ENCODE measurements around the gene CEP126.

GRCh38 chr11:101880222-101880621 lies 34.6 kb upstream of the CEP126 start:
- TF ChIP-seq CTCF (IDR thresholded peaks at IDR 0.05; ENCODE audit: insufficient read depth, low read length) = no peak
- no peak for TF ChIP-seq POLR2AphosphoS5 (IDR thresholded peaks at IDR 0.05; ENCODE audit: low read depth)
- no peak for TF ChIP-seq REST (IDR thresholded peaks at IDR 0.05; ENCODE audit: insufficient replicate concordance, low read depth)

All from HL-60 (cell line).